Spleen (tissue), 7 donors: ENCODE measurements around the gene GSK3B.

Source experiments
- POLR2A ChIP-seq, 3 donors: fragments of 450-650 bp; IDR thresholded peaks; one replicate each; pipeline ENCODE4 v1.5.1; 2017; ENCODE audit warnings: antibody characterized with exemption in 3 of 3, mild to moderate bottlenecking in 1 of 3
- POLR2AphosphoS5 ChIP-seq, 3 donors: sonication (generic); formaldehyde crosslinking; IDR thresholded peaks; one replicate each; pipeline ENCODE4 v1.5.1; 2017; ENCODE audit warnings: antibody characterized with exemption in 3 of 3
- TF ChIP-seq, protein P1 (sequence below), 11 experiments: fragments of 200-600 bp in 7 of 11; fragments of 450-650 bp in 4 of 11; sonication (generic) in 4 of 11; IDR thresholded peaks in 8 of 11; conservative IDR thresholded peaks in 3 of 11; 1 replicate in 7 of 11; 2 replicates in 4 of 11; pipeline versions ENCODE4 v1.4.0 to v1.8.0; 2016 to 2021; ENCODE audit warnings: antibody characterized with exemption in 11 of 11, inconsistent platforms in 4 of 11, mild to moderate bottlenecking in 1 of 11
- donor health status: DM: no; HTN: no; CAD: no; lungs with moderate emphysema.
- donor health status: DM: no; HTN: no; CAD: no.
- donor health status: DM: no; HTN: no; CAD: no.

DNA sequence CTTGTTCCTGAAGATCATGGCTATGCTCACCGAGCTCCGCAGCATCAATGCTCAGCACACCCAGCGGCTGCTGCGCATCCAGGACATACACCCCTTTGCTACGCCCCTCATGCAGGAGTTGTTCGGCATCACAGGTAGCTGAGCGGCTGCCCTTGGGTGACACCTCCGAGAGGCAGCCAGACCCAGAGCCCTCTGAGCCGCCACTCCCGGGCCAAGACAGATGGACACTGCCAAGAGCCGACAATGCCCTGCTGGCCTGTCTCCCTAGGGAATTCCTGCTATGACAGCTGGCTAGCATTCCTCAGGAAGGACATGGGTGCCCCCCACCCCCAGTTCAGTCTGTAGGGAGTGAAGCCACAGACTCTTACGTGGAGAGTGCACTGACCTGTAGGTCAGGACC, 277.2 kb downstream of the GSK3B start:
- TF ChIP-seq, protein P1, sequence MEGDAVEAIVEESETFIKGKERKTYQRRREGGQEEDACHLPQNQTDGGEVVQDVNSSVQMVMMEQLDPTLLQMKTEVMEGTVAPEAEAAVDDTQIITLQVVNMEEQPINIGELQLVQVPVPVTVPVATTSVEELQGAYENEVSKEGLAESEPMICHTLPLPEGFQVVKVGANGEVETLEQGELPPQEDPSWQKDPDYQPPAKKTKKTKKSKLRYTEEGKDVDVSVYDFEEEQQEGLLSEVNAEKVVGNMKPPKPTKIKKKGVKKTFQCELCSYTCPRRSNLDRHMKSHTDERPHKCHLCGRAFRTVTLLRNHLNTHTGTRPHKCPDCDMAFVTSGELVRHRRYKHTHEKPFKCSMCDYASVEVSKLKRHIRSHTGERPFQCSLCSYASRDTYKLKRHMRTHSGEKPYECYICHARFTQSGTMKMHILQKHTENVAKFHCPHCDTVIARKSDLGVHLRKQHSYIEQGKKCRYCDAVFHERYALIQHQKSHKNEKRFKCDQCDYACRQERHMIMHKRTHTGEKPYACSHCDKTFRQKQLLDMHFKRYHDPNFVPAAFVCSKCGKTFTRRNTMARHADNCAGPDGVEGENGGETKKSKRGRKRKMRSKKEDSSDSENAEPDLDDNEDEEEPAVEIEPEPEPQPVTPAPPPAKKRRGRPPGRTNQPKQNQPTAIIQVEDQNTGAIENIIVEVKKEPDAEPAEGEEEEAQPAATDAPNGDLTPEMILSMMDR (IDR thresholded peaks at IDR 0.05 in 8 of 11, conservative IDR thresholded peaks at IDR 0.05 in 3 of 11), result no peak
- TF ChIP-seq POLR2A (IDR thresholded peaks at IDR 0.05) (no peak), POLR2AphosphoS5 (IDR thresholded peaks at IDR 0.05) (no peak)
